Glomerular endothelial cell (primary cell): ENCODE results near the gene SEMG1. TPM values are rescaled to one million over a fixed set of nuclear protein-coding genes. Genes with fewer than 3 reads are reported as not detected.

Source experiments
- DNase-seq: peaks from one replicate; pipeline ENCODE4 v3.0.0-alpha.2; 2011; ENCODE audit warnings: low read depth, low spot score; ENCODE audit errors: extremely low read depth
- total RNA-seq: library from RNA; depleted of rRNA; stranded (reverse); fragments of >200 nt; gene quantifications from 2 replicates; pipeline ENCODE4 v1.2.3, GENCODE V29; 2015

The SEMG1 gene
- total RNA-seq, 1 donor from 2014 or later, result not detected

DNA sequence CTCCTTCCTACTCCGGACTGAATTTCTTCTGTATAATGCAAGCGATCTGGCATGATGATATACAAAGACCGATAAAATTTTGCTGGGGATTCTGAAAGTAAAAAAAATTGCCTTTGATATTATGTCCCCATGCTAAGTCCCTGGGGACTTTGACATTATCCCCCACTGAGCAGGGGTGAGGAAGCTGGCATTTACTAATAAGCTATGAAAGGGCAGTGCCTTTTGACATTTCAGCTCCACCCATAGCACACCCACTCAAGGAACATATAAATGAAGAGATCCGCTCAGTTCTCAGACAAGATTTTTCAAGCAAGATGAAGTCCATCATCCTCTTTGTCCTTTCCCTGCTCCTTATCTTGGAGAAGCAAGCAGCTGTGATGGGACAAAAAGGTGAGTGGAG, 14.2 kb downstream of the SEMG1 start, which contains the start of gene SEMG2:
TSS of gene SEMG2 (plus strand) at position 298 of the 400 bp plus-strand sequence. CDS start at position 315, 17 bp downstream.
- no peak for DNase-seq

- no peak for DNase-seq
These were observed 16.3 kb downstream of the SEMG1 start for GRCh38 chr20:45223136-45223535.

- no peak for DNase-seq
These were observed 19.5 kb downstream of the SEMG1 start for GRCh38 chr20:45226287-45226686.

GRCh38 chr20:45229264-45230056, 22.6 kb downstream of the SEMG1 start:
- no peak for DNase-seq

DNA sequence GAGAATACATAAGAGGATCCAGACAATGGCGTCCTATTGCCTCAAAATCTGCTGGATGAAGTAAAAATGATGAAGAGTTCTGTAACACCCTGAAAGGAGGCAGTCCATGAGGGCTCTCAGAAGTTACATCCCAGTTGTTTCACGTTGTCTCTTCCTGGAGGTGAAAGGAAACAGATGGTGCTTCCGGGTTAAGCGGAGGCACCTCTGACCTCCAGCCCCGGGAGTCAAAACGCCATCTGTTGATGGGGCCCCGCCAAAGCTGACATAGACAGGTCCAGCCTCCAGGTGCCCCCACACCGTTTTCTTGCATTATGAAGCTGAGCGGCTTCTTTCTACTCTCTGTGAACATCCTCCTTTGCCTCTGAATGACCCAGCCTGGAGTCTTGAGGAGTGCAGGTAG, 23.8 kb downstream of the SEMG1 start:
- DNase-seq, result no peak

DNA sequence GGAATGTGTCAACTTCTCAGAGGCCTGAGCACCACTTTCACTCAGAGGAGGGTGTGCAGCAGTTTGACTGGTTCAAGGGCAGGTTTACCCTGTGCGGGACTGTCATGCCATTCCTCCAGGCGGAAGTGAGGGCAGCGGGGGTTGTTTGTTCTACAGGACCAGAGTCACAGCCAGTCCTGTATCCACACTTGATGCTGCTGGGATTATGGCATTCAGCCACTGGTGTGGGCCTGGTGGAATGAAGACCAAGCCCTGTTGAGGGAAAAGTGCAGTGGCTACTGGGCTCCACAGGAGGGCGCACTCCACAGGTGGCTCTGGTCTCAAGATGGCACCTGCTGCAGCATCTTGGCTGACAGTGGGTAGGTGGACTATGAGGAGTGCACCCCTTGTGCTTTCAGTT, 29.2 kb downstream of the SEMG1 start:
- DNase-seq, result no peak

- no peak for DNase-seq
These were observed 31.3 kb downstream of the SEMG1 start for GRCh38 chr20:45238139-45238538.

GRCh38 chr20:45246109-45246508, 39.3 kb downstream of the SEMG1 start:
- DNase-seq, result no peak

DNA sequence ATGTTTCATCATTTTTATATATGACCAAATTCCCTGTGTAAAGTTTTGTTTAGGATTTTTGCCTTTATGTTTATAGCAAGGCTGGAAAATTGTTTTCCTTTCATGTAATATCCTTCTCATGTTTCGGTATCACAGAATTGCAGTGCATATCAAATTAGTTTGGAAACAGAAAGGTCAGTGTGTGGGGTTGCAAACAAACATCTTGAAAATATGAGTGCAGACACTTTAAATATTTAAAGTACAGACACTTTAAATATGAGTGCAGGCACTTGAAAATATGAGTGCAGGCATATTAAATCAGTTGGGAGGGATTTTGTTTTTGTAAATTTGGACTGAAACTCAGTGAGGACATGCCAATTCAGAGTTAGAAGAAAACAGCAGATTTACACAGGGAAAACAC, 41.0 kb downstream of the SEMG1 start:
- no peak for DNase-seq

DNA sequence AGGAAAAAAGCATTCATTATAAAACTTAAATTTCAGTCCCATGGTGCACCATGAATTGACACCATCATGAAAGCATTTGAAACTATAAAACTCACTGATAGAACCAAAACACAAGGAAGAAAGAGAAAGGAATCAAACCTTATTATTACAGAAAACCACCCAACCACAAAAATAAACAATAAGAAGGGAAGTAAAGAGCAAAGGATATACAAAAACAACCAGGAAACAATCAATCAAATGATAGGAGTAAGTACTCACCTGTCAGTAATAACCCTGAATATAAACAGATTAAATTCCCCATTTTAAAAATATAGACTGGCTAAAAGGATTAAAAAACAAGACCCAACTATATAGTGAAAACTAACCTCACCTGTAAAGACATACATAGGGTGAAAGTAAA, 41.8 kb downstream of the SEMG1 start:
- no peak for DNase-seq

DNA sequence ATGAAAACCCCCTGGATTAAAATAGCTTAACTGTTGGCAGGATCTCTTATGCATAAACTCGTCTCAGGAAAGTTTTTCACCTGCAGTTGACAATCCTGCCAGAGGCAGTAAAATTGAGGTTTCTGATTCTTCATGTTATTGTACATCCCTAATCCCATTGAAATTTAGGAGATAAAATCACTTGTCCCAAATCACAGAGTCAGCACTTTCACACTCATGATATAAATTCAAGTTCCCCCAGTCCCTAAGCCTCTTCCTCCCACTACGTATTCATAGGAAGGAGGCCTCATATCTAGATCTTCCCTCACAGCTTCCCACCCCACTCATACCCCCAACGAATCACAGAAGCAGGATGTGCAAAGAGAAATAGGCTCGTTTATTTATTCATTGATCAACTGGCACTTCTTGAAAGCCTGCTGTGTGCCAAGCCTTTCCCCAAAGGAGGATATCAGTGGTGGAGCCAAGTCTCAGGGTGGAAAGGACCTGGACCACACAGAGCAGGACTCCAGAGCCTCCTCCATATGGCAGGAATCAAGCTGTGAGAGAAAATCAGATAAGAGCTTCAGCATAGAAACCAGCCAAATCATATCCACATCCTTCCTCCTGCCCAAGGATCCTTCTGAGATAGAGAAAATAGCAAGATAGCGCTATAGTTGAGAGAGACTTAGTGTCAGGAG, 45.2 kb downstream of the SEMG1 start:
- DNase-seq, result no peak

GRCh38 chr20:45253261-45253660, 46.4 kb downstream of the SEMG1 start:
- DNase-seq, result no peak

DNA sequence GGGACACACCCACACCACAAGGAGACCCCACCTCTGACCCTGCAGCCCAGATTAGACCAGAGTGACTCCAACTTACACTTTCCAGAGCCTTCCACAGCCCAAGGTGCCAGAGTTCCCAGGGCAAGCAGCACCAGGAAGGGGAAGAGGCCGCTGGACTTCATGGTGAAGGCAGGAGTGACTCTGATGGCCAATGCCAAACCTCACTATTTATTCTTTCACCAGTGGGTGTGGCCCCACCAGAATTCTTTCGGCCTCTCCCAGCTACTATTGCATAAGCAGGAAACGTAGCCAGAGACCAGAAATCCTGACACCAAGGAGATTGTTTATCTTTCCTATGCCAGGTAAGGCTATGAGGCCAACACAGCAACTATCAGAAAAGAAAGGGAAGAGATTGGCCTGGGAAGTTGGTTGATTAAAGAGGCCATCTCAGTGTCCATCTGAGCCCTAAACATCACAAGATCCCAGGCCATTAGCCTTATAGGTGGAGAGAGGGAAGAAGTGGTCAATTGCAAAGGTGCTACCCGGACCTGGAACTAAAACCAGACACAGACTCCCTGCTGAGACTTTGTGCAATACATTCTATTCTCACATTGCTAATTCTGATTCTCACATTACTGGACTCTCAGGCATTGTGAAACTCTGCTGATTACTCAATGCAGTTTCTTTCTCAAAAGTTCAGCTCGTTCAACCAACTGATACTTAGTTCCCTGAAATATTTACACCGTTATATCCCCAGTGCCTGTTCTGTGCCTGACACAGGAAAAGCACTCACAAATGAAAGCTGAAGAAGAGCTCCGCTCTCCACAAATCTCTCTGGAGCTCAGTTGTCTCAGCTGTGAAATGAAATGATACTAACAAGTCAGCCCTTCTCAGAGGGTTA, 47.8 kb downstream of the SEMG1 start, which contains the start of gene SLPI:
TSS of gene SLPI (minus strand) at position 182 of the 880 bp plus-strand sequence. CDS start at position 161, 21 bp downstream.
- no peak for DNase-seq

DNA sequence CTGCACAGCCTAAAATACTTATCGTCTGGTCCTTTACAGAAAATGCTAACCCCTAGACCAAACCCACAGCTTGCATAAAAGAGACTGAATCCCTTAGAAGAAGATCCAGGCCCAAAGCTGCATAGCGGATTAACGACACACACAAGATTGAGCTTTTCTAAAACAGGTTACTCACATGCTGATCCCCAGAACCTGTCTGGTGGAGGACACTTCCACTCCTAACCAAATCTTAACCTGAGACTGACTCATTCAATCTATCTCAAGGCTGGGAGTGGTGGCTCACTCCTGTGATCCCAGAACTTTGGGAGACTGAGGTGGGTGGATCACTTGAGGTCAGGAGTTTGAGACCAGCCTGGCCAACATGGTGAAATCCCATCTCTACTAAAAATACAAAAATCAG, 50.3 kb downstream of the SEMG1 start:
- DNase-seq, result no peak

- DNase-seq, result no peak
These were observed 50.9 kb downstream of the SEMG1 start for GRCh38 chr20:45257711-45258110.

- DNase-seq, result no peak
These were observed 51.4 kb downstream of the SEMG1 start for GRCh38 chr20:45258259-45258658.

DNA sequence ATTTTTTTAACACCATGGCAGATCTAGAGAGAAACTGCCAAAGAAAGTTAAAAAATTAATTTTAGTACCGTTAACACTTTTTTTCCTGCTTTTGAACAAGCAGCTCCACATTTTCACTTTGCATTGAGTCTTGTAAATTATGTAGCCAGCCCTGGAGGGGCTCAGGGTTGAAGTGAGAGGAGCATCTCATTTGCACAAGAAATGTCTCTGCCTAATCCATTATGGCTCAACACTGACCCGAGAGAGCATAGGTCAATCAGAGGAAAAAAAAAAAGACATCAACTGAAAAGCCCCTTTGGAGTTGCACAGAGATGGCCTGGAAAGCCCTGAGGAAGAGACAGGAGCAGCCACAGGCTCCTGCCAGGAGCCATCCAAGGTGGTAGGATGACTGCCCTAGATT, 51.8 kb downstream of the SEMG1 start:
- DNase-seq, result no peak
